AG09319 (cell line): ENCODE measurements around the gene KCTD21.

Experiments used
- DNase-seq: peaks from one replicate; pipeline ENCODE4 v3.0.0-alpha.2; 2010; ENCODE audit warnings: low read depth; ENCODE audit errors: extremely low read depth
- TF ChIP-seq, protein P1 (sequence below): IDR thresholded peaks from 2 replicates; pipeline ENCODE4 v1.5.1; 2011; ENCODE audit warnings: low read depth, mild to moderate bottlenecking, inconsistent platforms, low read length, moderate library complexity

KCTD21 gene

DNA sequence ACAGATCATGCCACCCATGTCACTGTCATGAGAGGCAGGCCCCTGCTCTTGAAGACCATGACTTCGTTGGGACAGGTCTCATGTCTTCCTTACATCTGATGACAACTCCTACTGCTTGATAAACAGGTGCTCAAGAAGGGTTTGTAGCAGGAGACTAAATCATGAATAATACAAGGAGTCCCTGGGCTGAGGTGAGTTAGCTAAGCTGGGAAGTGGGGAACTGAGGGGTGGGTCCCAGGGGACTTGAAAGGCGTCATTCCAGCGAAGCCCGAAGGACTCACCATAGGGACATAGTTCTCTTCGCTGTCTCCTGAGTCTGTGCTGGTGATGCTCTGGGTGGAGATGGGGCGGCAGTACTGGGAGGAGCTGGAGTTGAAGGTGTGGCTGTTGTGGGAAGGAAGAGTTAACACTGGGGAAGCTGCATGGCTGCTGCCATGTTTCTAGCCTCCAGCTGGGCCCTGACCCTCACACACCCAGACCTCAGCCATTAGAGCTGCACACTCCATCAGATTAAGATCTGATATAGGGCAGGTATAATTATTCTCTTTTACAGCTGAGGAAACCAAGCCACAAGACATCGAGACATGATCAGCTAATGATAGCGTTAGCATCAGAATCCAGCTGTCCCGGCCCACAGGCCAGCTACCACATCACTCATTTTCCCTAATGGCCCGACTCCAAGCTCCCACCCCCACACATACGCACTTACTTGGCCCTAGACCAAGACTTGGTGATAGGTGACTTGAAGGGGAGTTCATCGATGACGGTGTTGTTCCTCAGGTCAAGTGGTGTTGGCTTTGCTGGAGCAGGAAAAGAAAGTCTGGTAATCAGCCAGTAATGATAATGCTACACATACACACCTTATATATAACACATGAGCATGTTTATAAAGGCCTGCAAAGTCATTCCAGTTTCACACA, 33.2 kb upstream of the KCTD21 start:
- TF ChIP-seq, protein P1, sequence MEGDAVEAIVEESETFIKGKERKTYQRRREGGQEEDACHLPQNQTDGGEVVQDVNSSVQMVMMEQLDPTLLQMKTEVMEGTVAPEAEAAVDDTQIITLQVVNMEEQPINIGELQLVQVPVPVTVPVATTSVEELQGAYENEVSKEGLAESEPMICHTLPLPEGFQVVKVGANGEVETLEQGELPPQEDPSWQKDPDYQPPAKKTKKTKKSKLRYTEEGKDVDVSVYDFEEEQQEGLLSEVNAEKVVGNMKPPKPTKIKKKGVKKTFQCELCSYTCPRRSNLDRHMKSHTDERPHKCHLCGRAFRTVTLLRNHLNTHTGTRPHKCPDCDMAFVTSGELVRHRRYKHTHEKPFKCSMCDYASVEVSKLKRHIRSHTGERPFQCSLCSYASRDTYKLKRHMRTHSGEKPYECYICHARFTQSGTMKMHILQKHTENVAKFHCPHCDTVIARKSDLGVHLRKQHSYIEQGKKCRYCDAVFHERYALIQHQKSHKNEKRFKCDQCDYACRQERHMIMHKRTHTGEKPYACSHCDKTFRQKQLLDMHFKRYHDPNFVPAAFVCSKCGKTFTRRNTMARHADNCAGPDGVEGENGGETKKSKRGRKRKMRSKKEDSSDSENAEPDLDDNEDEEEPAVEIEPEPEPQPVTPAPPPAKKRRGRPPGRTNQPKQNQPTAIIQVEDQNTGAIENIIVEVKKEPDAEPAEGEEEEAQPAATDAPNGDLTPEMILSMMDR, result no peak
- no peak for DNase-seq

DNA sequence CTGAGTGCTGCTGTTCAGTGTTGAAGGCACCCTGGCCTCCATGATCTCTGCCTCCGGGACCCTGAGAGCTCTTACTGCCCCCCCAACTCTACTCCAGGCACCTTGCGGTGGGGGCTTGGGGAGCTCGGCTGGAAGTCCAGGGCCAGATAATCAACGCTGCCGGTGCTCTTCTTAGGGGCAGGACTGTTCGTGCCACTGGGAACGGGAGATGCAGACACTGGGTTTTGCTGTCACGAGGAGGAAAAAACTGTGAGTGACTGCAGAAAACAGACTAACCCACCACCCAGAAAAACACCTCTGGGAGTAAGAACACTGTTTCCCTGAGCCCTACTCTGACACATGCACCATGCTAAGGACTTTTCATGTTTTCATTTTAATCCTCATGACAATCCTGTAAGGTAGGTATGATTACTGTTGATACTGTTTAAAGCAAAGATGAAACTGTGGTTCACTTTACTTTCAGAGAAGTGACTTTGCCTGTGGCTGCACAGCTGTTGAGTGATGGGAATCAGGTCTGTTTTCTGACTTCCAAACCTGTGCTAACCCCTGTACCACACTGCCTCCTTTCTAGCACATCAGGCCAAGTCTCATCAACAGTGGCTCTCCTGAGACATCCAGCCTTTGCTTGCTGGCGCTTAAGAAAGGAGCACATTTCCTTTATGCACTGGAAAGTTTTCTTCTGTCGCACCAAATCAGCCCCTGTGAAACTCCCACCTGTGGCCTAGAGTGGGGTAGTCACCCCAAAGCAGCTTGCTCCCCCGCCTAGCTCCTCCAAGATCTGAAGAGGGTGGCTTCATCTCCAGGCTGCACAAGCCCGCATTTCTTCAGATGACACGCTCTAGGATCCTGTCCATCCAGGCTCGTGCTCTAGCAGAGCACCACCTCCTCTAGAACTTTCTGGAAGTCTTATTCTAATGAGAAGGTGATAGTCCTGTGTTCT, 32.1 kb upstream of the KCTD21 start:
- TF ChIP-seq, protein P1, result no peak
- DNase-seq, result no peak

DNA sequence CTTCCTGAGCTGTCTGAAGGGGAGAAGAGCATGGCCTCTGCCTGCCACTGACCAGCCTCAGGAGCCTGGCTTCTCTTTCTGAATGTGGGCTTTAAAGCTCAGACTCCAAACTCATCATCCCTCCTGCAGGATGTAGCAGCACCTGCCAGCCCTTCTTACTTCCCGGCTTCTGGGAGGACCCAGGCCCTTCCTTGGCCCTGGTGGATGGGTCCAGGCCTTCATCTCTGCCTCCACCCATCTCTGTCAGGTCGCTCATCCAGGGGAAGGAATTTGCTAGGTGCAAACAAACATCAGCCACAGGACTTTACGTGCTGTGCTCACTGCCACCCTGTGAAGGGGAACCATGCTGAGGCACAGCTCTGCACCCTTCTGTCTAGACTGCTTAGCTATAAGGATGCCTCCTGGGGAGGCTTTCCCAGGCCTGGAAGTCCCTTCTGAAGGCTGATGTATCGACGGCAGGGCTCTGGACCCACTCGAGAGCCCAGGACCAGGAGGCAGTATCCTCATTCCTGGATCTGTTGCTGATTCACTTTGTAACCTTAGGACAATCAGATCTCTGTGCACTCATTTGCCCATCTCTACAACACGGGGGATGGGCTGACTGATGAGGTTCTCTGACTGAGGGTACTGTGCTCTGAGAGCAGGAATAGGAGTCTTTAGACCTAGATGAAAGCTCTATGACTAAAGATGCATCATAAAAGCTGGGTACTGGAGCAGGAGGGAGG, 31.2 kb upstream of the KCTD21 start:
- DNase-seq, result no peak
- TF ChIP-seq, protein P1, result no peak

DNA sequence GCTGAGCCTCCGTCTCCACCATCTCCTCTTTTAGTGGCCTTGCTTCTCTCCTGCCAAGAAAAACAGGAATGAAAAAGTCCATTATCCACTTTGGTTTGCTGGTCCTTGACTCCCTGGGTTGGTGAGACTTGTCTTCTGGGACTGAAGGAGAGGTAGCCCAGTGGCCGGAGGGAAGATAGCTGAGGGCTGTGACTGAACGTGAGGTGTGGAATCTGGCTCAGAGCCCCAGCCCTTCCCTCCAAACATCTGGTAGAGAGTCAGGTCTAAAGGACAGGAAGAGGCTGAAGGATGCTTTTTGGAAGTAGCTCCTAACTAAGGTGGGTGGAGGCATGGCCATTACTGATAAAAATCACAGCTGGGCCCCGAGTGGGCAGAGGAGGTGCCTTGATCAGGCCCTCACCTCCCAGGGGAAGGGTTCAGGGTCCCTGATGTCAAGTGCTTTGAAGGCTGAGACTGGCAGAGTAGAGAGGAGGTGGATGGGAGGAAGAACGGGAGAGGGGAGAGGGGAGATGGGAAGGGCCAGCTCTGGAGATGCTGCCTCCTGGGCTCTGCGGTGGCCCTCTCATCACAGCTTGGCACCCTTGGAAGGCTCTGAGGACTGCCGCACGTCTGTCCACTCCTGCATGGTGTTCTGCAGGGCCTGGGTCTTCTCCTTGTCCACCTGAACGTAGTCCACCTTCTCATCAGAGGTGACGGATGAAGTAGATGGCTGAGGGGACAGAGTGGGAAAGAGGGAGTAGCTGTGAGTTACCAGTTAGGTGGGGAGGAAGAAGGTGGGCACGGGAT, 30.5 kb upstream of the KCTD21 start:
- TF ChIP-seq, protein P1, result no peak
- DNase-seq, result no peak

GRCh38 chr11:78217650-78218541, 29.5 kb upstream of the KCTD21 start:
- no peak for DNase-seq
- TF ChIP-seq, protein P1, result no peak
